ENCODE data around the gene SOX8.

GRCh38 chr16:999677-1000076 lies 18.1 kb downstream of the SOX8 start:
- TF ChIP-seq GATA2 (IDR thresholded peaks at IDR 0.05; ENCODE audit: low read depth, low read length) (no peak), GATA3 (IDR thresholded peaks at IDR 0.05; ENCODE audit: low read depth, low read length) (no peak)
